Putamen (tissue), 1 donor: ENCODE results near the gene EIPR1.
"Not testable (repeated sequence)": the region's sequence is repeated elsewhere in the genome, so short reads cannot be mapped to it uniquely, and the experiment has no call there.

Experiments used
- DNase-seq: peaks from one replicate; pipeline ENCODE4 v3.0.0-alpha.2; 2016; ENCODE audit warnings: low spot score

The EIPR1 gene

GRCh38 chr2:3403587-3404334, 26.1 kb upstream of the EIPR1 start:
- DNase-seq = peak; percentile 61

GRCh38 chr2:3399829-3400228, 22.2 kb upstream of the EIPR1 start:
- peak; percentile 91 for DNase-seq

GRCh38 chr2:3399381-3399780, 21.8 kb upstream of the EIPR1 start:
- no peak for DNase-seq

- DNase-seq = no peak
Measured at GRCh38 chr2:3398857-3399256, 21.2 kb upstream of the EIPR1 start.

GRCh38 chr2:3396920-3397559, 19.4 kb upstream of the EIPR1 start:
- DNase-seq = no peak

- no peak for DNase-seq
Measured at GRCh38 chr2:3392216-3392615, 14.6 kb upstream of the EIPR1 start.

GRCh38 chr2:3390041-3390440, 12.4 kb upstream of the EIPR1 start:
- DNase-seq = no peak

- DNase-seq = no peak
Measured at GRCh38 chr2:3389193-3389592, 11.6 kb upstream of the EIPR1 start.

- no peak for DNase-seq
Measured at GRCh38 chr2:3388412-3388738, 10.8 kb upstream of the EIPR1 start.

GRCh38 chr2:3387644-3388411, 10.2 kb upstream of the EIPR1 start:
- no peak for DNase-seq

- DNase-seq = no peak
Measured at GRCh38 chr2:3387011-3387410, 9.4 kb upstream of the EIPR1 start.

GRCh38 chr2:3386448-3386958, 8.9 kb upstream of the EIPR1 start:
- no peak for DNase-seq

- DNase-seq = peak; percentile 92
Measured at GRCh38 chr2:3379647-3380534, 2.3 kb upstream of the EIPR1 start, which contains the start of gene TRAPPC12. TRAPPC12 (plus strand) TSS chr2:3379694; CDS start chr2:3387624, 7,930 bp downstream.

GRCh38 chr2:3379339-3379646, 1.7 kb upstream of the EIPR1 start:
- no peak for DNase-seq

- DNase-seq = no peak
Measured at GRCh38 chr2:3377279-3377611, 373 bp downstream of the EIPR1 start.

- no peak for DNase-seq
Measured at GRCh38 chr2:3376821-3377220, 797 bp downstream of the EIPR1 start.

GRCh38 chr2:3369340-3370181, 8.1 kb downstream of the EIPR1 start:
- DNase-seq = not testable (repeated sequence)

GRCh38 chr2:3368261-3368722, 9.3 kb downstream of the EIPR1 start:
- no peak for DNase-seq

GRCh38 chr2:3365219-3365618, 12.4 kb downstream of the EIPR1 start:
- DNase-seq = no peak

GRCh38 chr2:3361518-3362389, 15.9 kb downstream of the EIPR1 start:
- no peak for DNase-seq
